Nucleus accumbens (tissue), 56 donors: ENCODE measurements around the gene TMC8.
"Not testable (repeated sequence)": the region's sequence is repeated elsewhere in the genome, so short reads cannot be mapped to it uniquely, and the experiment has no call there.

ENCODE experiments used
- DNase-seq, 56 donors: peaks; one replicate each; lab custom pipeline; 2025; lab: John Stamatoyannopoulos, UW

TMC8 gene

GRCh38 chr17:78148286-78149016, 17.9 kb downstream of the TMC8 start:
- DNase-seq: no peak

GRCh38 chr17:78151514-78152008, 21.0 kb downstream of the TMC8 start:
- DNase-seq: no peak

DNA sequence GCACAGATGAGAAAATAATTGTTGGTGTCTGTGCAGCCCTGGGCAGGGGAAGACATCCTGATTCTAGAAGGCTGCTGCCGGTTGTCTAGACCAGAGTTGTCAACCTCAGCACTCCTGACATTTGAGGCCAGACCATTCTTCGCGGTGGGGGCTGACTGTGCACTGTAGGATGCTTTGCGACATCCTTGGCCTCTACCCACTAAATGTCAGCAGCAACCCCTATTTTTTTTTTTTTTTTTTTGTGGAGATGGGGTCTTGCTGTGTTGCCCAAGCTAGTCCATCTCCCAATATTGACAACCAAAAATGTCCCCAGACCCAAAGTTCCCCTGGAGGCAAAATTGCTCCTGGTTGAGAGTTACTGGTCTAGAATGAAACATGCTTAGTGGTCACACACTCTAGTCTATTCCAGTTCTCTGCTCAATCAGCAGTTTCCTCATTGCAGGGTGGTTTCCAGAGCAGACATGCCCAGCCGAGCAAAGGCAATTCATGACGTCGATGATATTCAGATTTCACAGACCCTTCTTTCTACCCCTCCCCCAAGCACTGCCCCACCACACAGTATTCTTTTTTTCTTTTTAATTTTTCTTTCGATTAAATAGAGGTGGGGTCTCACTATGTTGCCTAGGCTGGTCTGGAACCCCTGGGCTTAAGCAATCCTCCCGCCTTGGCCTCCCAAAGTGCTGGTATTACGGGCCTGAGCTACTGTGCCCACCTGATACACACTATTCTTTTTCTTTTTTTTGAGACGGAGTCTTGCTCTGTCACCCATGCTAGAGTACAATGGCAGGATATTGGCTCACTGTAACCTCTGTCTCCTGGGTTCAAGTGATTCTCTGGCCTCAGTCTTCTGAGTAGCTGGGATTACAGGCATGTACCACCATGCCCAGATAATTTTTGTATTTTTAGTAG, 24.6 kb downstream of the TMC8 start:
- no peak for DNase-seq

GRCh38 chr17:78159575-78160158, 29.1 kb downstream of the TMC8 start:
- DNase-seq: no peak

DNA sequence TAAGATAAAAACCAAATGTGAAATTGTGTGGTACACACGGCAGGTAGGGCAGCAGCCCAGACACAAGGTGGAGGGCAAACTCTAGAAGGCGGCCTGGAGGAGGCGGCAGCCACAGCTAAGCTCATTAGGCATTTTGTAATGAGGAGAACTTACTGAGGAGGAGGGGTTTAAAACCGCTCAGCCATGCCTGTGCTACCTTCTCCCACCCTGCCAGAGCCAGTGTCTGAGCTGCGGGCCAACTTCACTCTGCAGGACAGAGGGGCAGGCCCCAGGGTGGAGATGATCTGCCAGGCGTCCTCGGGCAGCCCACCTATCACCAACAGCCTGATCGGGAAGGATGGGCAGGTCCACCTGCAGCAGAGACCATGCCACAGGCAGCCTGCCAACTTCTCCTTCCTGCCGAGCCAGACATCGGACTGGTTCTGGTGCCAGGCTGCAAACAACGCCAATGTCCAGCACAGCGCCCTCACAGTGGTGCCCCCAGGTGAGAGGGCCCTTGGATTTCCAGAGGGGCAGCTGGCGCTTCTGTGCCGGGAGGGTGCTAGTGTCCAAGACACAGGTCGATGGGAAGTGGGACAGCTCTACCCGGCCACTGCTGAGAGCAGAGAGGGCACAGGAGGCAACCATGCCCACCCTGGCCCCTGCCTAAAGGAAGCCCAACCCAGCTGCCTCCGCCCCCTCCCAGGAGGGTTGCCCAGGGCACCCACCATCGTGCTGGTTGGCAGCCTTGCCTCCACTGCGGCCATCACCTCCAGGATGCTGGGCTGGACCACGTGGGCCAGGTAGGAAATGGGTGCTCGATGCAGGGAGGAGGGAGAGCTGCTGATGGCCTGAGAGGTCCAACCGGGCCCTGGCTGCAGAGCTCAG, 33.5 kb downstream of the TMC8 start:
- no peak for DNase-seq

- no peak for DNase-seq
Observed at GRCh38 chr17:78164748-78165607, 34.4 kb downstream of the TMC8 start.

DNA sequence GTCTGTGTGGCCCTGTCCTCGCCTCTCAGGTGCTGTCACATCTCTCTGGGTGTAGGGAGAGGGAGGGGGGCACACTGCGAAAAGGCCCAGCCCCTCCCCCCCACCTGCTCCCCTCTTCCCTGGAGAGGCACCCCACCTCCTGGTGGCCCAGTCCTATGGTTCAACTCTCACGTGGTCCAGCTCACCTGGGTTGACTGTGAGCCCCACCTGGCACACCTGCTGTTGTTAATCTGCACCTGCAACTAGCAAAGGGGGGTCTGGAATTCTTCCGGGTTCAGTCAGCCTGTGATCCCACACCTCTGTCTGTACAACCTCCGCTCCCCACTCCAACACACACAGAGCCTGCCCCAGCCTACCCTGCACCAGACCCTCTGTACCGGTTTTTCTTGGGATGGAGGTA, 35.8 kb downstream of the TMC8 start:
- DNase-seq: no peak

DNA sequence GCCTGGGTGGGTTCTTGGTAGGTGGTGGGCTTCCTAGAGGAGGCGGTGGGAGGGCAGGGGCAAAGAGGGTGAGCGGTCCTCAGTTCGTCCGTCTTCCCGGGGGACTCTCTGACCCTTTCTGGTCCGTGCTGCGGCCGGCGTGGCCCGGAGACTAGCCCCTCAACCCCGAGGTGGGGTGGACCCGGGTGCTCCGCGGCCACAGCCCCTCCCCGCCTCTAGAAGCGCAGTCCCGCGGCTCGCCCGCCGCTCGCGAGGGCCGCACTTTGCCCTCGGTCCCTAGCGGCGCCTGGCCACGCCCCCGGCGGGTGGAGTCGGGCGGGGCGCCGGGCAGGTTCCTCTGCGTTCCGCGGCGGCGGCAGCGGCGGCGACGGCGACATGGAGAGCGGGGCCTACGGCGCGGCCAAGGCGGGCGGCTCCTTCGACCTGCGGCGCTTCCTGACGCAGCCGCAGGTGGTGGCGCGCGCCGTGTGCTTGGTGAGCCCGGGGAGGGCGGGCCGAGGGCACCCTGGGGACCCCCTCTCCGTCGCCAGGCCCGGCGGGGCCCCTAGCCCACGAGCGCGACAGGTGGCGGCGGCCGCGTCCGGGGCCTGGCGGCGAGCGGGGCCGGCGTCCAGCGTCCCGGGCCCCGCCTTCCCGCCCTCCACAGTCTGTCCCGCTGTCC, 37.8 kb downstream of the TMC8 start, which contains the start of gene SYNGR2:
Gene SYNGR2, plus strand, starts transcription at position 340 of the 661 bp plus-strand sequence. Its CDS starts 36 bp downstream, at position 376.
- DNase-seq: peak in 48 of 56 donors; percentile 10 to 87 (median 50)

DNA sequence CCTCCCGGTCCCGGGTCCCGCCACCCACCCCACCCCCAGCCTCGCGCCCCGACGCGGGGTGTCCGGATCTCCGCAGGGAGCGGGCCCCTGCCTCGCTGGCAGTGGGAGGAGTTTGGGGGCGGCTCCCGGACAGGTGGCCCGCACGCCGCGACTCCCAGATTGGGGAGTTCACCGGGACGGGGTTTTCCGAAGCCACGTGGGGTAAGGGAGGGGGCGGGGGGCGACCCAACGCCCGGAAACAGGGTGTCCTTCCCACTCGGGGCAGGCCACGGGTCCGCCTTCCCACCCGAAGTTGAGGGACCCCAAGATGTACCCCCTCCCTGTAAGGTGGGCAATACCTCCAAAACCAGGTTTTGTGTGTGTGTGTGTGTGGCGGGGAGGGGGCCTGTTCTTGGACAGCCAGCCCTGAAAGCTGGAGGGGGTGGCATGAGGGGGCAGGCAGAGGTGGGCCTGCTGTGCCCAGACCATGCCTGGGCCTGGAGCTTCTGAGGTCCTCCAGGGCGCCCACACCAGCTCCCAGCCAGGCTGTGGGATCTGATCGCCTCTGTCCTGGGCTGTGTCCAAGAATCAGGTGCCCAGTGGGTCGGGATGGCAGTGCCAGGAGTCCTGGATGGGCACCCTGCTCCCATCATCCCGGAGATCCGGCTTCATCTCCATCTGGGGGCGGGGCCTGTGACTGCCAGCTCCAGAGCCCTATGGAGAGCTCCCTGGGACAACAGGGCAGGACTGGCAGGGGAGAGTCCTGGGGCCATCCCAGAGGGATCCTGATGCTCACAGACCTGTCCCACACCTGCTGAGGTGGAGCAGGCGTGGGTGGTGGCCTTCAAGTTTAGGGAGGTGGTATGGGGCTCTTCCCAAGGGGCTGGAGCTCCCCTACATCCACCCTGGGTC, 38.6 kb downstream of the TMC8 start:
- peak in 45 of 56 donors; percentile 12 to 78 (median 38) for DNase-seq

GRCh38 chr17:78170692-78171590, 40.4 kb downstream of the TMC8 start:
- DNase-seq: peak in 1 of 56 donors; percentile 19

GRCh38 chr17:78171591-78172248, 41.1 kb downstream of the TMC8 start:
- not testable (repeated sequence) for DNase-seq

- peak in 7 of 56 donors; percentile 12 to 46 (median 29) for DNase-seq
Observed at GRCh38 chr17:78172249-78173051, 41.9 kb downstream of the TMC8 start.

DNA sequence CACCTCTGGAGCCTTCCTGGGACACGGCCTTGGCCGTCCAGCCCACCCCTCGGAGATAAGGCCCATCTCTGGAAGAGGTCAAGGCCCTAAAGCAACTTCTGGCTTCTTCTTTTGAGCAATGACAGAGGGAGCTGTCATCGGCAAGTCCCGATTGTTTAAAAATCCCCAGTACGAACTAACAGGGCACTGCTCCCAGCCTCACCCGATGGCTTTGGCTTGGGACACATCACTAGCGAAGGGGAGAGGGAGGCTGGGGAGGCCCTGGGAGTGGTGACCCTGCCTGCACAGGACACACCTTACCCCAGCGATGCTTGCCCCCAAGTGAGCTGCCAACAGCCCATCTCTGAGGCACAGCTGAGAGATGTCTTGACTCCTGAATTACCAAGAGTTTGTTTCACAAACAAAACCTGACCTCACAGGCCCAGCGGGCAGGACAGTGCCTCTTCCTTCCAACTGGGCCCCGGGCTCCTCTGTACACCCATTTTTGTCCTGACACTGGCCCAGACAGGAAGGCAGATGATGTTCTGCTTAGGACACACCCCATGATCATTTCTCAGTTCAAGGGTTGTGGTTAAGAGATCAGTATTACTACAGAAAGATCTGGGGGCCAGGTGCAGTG, 42.6 kb downstream of the TMC8 start:
- no peak for DNase-seq

- DNase-seq: peak in 55 of 56 donors; percentile 43 to 94 (median 78)
Observed at GRCh38 chr17:78174346-78174869, 43.8 kb downstream of the TMC8 start.
